Left lung (tissue), 10 donors: ENCODE data around the gene IMMP2L. TPM values are rescaled to one million over a fixed set of nuclear protein-coding genes. Genes with fewer than 3 reads are reported as not detected.

Source experiments
- ATAC-seq: fragments of 200-7000 bp; cut with Tn5 transposase; one replicate; pipeline ENCODE4 v1.9.1; 2020; ENCODE audit warnings: moderate library complexity
- DNase-seq, 4 donors: peaks; one replicate each; pipeline ENCODE4 v3.0.0-alpha.2; 2013 to 2020
- H3K27ac ChIP-seq, 2 donors: fragments of 200-600 bp; sonication (generic) in 1 of 2; one replicate each; pipeline versions ENCODE4 v1.5.0 to v1.8.0; 2020 to 2021
- H3K27me3 ChIP-seq, 2 donors: fragments of 200-600 bp; sonication (generic) in 1 of 2; one replicate each; pipeline versions ENCODE4 v1.5.0 to v1.8.0; 2020 to 2021
- H3K36me3 ChIP-seq, 2 donors: fragments of 200-600 bp; sonication (generic) in 1 of 2; one replicate each; pipeline versions ENCODE4 v1.5.0 to v1.8.0; 2020 to 2021
- H3K4me1 ChIP-seq, 2 donors: fragments of 200-600 bp; one replicate each; pipeline ENCODE4 v1.8.0; 2021
- H3K4me3 ChIP-seq, 2 donors: fragments of 200-600 bp; sonication (generic) in 1 of 2; one replicate each; pipeline versions ENCODE4 v1.5.0 to v1.8.0; 2020 to 2021; ENCODE audit warnings: mild to moderate bottlenecking in 1 of 2
- H3K9me3 ChIP-seq, 2 donors: fragments of 200-600 bp; sonication (generic) in 1 of 2; one replicate each; pipeline versions ENCODE4 v1.5.0 to v1.8.0; 2020 to 2021
- intact Hi-C, 2 donors: fragments of 100-400 bp; cut with DNase I; formaldehyde crosslinking; loops; one replicate each; pipeline versions ENCODE4 v1.11.2 to v1.14.2; 2022
- polyA plus RNA-seq, 6 donors: library from polyadenylated mRNA; unstranded; fragments of 120-200 nt; gene quantifications; one replicate each; pipeline ENCODE4 v1.2.1, GENCODE V29; 2013; ENCODE audit not compliant: insufficient read length in 6 of 6
- total RNA-seq, 2 donors: library from RNA; stranded (reverse); fragmentation: NEBNext Ultra II Directional; extraction: Animal tissue kit (Norgen Biotek cat#: 25700); gene quantifications; one replicate each; pipeline ENCODE4 v1.2.1, GENCODE V29; 2021
- TF ChIP-seq, protein P1 (sequence below), 2 donors: fragments of 200-600 bp; sonication (generic) in 1 of 2; IDR thresholded peaks; one replicate each; pipeline versions ENCODE4 v1.5.0 to v1.8.0; 2021; ENCODE audit warnings: antibody characterized with exemption in 2 of 2
- donor health status: DM: no; HTN: yes; CAD: no.
- donor health status: DM: no; HTN: no; CAD: no.

Gene IMMP2L
- total and polyA plus RNA-seq, 8 donors = 10.3 to 30.1 (median 25.7) TPM

DNA sequence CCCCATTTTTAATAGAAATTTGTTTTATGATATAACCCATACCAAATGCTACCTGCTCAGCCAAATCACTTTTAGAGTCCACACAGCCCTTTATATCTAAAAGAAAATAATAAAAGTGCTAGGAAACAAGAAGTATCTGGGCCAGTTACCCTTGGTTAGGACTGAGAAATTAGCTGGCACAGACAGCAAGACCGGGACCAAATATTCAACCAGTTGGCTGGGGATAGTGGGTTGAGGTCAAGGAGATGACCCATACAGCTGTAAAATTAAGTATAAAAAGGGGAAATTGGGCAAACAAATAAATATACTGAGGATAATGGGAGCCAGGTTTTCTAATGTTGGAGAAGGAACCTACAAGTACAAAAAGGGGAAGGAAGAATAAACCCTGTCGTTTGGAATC lies 174.3 kb downstream of the IMMP2L start:
- TF ChIP-seq, protein P1, sequence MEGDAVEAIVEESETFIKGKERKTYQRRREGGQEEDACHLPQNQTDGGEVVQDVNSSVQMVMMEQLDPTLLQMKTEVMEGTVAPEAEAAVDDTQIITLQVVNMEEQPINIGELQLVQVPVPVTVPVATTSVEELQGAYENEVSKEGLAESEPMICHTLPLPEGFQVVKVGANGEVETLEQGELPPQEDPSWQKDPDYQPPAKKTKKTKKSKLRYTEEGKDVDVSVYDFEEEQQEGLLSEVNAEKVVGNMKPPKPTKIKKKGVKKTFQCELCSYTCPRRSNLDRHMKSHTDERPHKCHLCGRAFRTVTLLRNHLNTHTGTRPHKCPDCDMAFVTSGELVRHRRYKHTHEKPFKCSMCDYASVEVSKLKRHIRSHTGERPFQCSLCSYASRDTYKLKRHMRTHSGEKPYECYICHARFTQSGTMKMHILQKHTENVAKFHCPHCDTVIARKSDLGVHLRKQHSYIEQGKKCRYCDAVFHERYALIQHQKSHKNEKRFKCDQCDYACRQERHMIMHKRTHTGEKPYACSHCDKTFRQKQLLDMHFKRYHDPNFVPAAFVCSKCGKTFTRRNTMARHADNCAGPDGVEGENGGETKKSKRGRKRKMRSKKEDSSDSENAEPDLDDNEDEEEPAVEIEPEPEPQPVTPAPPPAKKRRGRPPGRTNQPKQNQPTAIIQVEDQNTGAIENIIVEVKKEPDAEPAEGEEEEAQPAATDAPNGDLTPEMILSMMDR (IDR thresholded peaks at IDR 0.05) = no peak
- H3K4me3 ChIP-seq = no peak overlapping the region
- peaks cover 0 to 6% of the 10 kb centered on the region in 2 donors for H3K9me3 ChIP-seq
- intact Hi-C loops = no loop called here
- no peaks in the 10 kb centered on the region for H3K4me1 ChIP-seq
- H3K27me3 ChIP-seq = no peaks in the 10 kb centered on the region
- DNase-seq (no peak), ATAC-seq (no peak)
- no peak overlapping the region for H3K27ac ChIP-seq
- no peaks in the 10 kb centered on the region for H3K36me3 ChIP-seq

- TF ChIP-seq, protein P1 (IDR thresholded peaks at IDR 0.05) = no peak
- Histone ChIP-seq H3K9me3 (peaks cover 0 to 6% of the 10 kb centered on the region in 2 donors), H3K27ac (no peak overlapping the region), H3K4me1 (no peaks in the 10 kb centered on the region), H3K36me3 (no peaks in the 10 kb centered on the region), H3K4me3 (no peak overlapping the region), H3K27me3 (no peaks in the 10 kb centered on the region)
- intact Hi-C loops = no loop called here
- ATAC-seq = peak; percentile 27
- no peak for DNase-seq
Observed at GRCh38 chr7:111384065-111384891, 178.0 kb downstream of the IMMP2L start.

- no peak overlapping the region for H3K27ac ChIP-seq
- no peaks in the 10 kb centered on the region for H3K36me3 ChIP-seq
- ATAC-seq = no peak
- intact Hi-C loops = no loop called here
- H3K4me1 ChIP-seq = no peaks in the 10 kb centered on the region
- no peaks in the 10 kb centered on the region for H3K9me3 ChIP-seq
- DNase-seq = no peak
- H3K4me3 ChIP-seq = no peak overlapping the region
- no peaks in the 10 kb centered on the region for H3K27me3 ChIP-seq
- TF ChIP-seq, protein P1 (IDR thresholded peaks at IDR 0.05) = no peak
Observed at GRCh38 chr7:111383133-111383532, 179.2 kb downstream of the IMMP2L start.

DNA sequence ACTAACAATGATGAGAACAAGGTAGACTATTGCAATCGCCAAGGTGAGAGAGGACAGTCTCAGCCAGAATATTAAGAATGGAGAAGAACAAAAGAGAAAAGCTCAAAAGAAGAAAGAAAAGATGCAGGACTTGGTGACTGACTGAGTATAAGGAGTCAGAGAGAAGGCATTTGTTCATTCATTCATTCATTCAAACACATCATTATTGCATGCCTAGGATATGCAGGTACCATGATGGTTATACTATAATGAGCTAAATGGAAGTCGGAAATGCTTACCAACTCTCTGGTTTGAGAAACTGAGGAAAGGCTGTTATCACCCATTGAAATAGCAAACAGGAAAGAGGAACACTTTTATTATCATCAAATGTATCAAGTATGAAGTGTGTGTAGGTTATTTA lies 180.7 kb downstream of the IMMP2L start:
- no peak overlapping the region for H3K27ac ChIP-seq
- no peak for DNase-seq
- H3K27me3 ChIP-seq = no peaks in the 10 kb centered on the region
- intact Hi-C loops = no loop called here
- H3K36me3 ChIP-seq = no peaks in the 10 kb centered on the region
- no peaks in the 10 kb centered on the region for H3K9me3 ChIP-seq
- ATAC-seq = no peak
- TF ChIP-seq, protein P1 (IDR thresholded peaks at IDR 0.05) = no peak
- H3K4me1 ChIP-seq = no peaks in the 10 kb centered on the region
- no peak overlapping the region for H3K4me3 ChIP-seq

DNA sequence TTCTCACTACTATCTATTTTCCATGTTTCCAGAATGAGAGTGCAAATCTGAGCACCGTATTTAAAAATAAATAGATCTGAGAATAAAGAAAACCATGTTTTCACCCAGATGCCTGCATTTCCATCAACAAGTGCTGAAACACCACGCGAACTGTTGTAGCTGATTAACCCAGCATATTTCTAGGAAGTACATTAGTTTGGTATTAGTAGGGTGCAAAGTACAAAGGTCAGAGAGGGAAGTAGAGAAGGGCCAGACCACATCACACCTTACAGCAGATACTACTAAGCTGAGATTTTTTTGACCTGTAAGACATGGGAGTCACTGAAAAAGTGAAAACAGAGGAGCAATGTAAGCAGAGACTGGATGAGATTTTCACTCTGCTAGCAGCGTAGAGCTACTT lies 181.3 kb downstream of the IMMP2L start:
- intact Hi-C loops = no loop called here
- Histone ChIP-seq H3K9me3 (no peaks in the 10 kb centered on the region), H3K4me1 (no peaks in the 10 kb centered on the region), H3K4me3 (no peak overlapping the region), H3K27me3 (no peaks in the 10 kb centered on the region), H3K27ac (no peak overlapping the region), H3K36me3 (no peaks in the 10 kb centered on the region)
- no peak for ATAC-seq
- DNase-seq = no peak
- TF ChIP-seq, protein P1 (IDR thresholded peaks at IDR 0.05) = no peak
